GM12878 (cell line): Measurements from ENCODE around the gene C1QTNF12. TPM values are rescaled to one million over a fixed set of nuclear protein-coding genes. Genes with fewer than 3 reads are reported as not detected.

ENCODE experiments used
- ATAC-seq: fragments of 200-7000 bp; cut with Tn5 transposase; 3 replicates; pipeline ENCODE4 v1.9.1; 2020; ENCODE audit warnings: mild to moderate bottlenecking, moderate library complexity
- BruUV-seq: library from RNA; stranded (reverse); fragments of 400-500 nt; replicated peaks from 2 replicates; lab custom pipeline; 2021; lab: Mats Ljungman, UMichigan
- CTCF ChIA-PET: fragments of 300-600 bp; sonication (Branson Sonifier 250); formaldehyde crosslinking; extraction: SDS; loops from one replicate; lab custom pipeline; 2021; ENCODE audit warnings: inconsistent platforms; lab: Yijun Ruan, JAX
- POLR2A ChIA-PET: fragments of 350-600 bp; formaldehyde crosslinking; extraction: SDS; loops from one replicate; lab custom pipeline; 2021; ENCODE audit warnings: inconsistent platforms; lab: Charles Lee
- RAD21 ChIA-PET: fragments of 300-600 bp; sonication (Branson Sonifier 250); formaldehyde crosslinking; loops from one replicate; lab custom pipeline; 2023; ENCODE audit warnings: antibody characterized with exemption; ENCODE audit not compliant: unreplicated experiment; lab: Charles Lee
- SMC1A ChIA-PET: fragments of 300-600 bp; sonication (Branson Sonifier 250); formaldehyde crosslinking; loops from one replicate; lab custom pipeline; 2023; ENCODE audit not compliant: unreplicated experiment, uncharacterized antibody; lab: Charles Lee
- DNase-seq: peaks from one replicate; pipeline ENCODE4 v3.0.0-alpha.2; 2011; ENCODE audit warnings: low read depth, low spot score
- FAIRE-seq: peaks from 3 replicates; lab custom pipeline; 2011; peaks lifted over from hg19 to GRCh38; lab: Jason Lieb, UNC
- H2AFZ ChIP-seq: 2 replicates; pipeline ENCODE4 v1.6.0; 2011; ENCODE audit warnings: low read depth, low read length, control low read depth; ENCODE audit not compliant: control insufficient read depth
- H3K27ac ChIP-seq: 2 replicates; pipeline ENCODE4 v1.5.1; 2011; ENCODE audit warnings: control low read depth; ENCODE audit not compliant: control insufficient read depth, insufficient read depth
- H3K27me3 ChIP-seq, 2 experiments: replicated peaks in 1 of 2; 2 replicates each; pipeline versions ENCODE4 v1.6.0 to v1.6.1; 2011; ENCODE audit warnings: low read length in 1 of 2; ENCODE audit not compliant: control insufficient read depth in 2 of 2, insufficient read depth in 2 of 2
- H3K36me3 ChIP-seq, 2 experiments: 2 replicates each; pipeline ENCODE4 v1.5.1; 2011; ENCODE audit warnings: low read length in 1 of 2; ENCODE audit not compliant: control insufficient read depth in 2 of 2, insufficient read depth in 2 of 2
- H3K4me1 ChIP-seq: 2 replicates; pipeline ENCODE4 v1.6.1; 2011; ENCODE audit warnings: mild to moderate bottlenecking, low read length, moderate library complexity, mixed read lengths; ENCODE audit not compliant: control insufficient read depth, insufficient read depth
- H3K4me2 ChIP-seq: 2 replicates; pipeline ENCODE4 v1.6.0; 2011; ENCODE audit warnings: control low read depth; ENCODE audit not compliant: control insufficient read depth, insufficient read depth
- H3K4me3 ChIP-seq: fragments of 200-600 bp; sonication (generic); 2 replicates; pipeline ENCODE4 v1.5.1; 2016
- H3K79me2 ChIP-seq: 2 replicates; pipeline ENCODE4 v1.6.0; 2011; ENCODE audit warnings: low read length; ENCODE audit not compliant: control insufficient read depth, insufficient read depth
- H3K9ac ChIP-seq: 2 replicates; pipeline ENCODE4 v1.8.0; 2011; ENCODE audit warnings: low read length, control low read depth, mixed read lengths; ENCODE audit not compliant: control insufficient read depth, insufficient read depth
- H3K9me3 ChIP-seq: replicated peaks from 3 replicates; pipeline ENCODE4 v1.5.1; 2011; ENCODE audit warnings: mild to moderate bottlenecking, low read length; ENCODE audit not compliant: control insufficient read depth, insufficient read depth
- H4K20me1 ChIP-seq: 2 replicates; pipeline ENCODE4 v1.6.0; 2011; ENCODE audit not compliant: control insufficient read depth, insufficient read depth
- CBX3 ChIP-seq: fragments of 200-600 bp; sonication (generic); IDR thresholded peaks from 2 replicates; pipeline ENCODE4 v1.6.1; 2016; ENCODE audit warnings: low read depth, borderline replicate concordance
- CHD1 ChIP-seq: IDR thresholded peaks from 2 replicates; pipeline ENCODE4 v1.6.1; 2012; ENCODE audit warnings: low read depth, low read length, improper control_type of control experiment
- CREM ChIP-seq: IDR thresholded peaks from 2 replicates; pipeline ENCODE4 v1.6.1; 2014; ENCODE audit warnings: antibody characterized with exemption, low read depth
- EZH2 ChIP-seq: IDR thresholded peaks from 2 replicates; pipeline ENCODE4 v1.6.1; 2012; ENCODE audit warnings: low read depth, mild to moderate bottlenecking, control low read depth, inconsistent platforms, low read length, borderline replicate concordance; ENCODE audit not compliant: control insufficient read depth
- IKZF2 ChIP-seq, 2 experiments: fragments of 450-650 bp; IDR thresholded peaks; 2 replicates each; pipeline ENCODE4 v1.6.1; 2017; ENCODE audit warnings: mild to moderate bottlenecking in 2 of 2, moderate library complexity in 2 of 2
- KLF5 ChIP-seq: fragments of 450-650 bp; IDR thresholded peaks from 2 replicates; pipeline ENCODE4 v1.6.1; 2014; ENCODE audit warnings: mild to moderate bottlenecking; ENCODE audit not compliant: partially characterized antibody
- MEF2A ChIP-seq: IDR thresholded peaks from 2 replicates; pipeline ENCODE4 v1.6.1; 2011; ENCODE audit warnings: low read depth, mild to moderate bottlenecking, low read length, moderate library complexity; ENCODE audit not compliant: insufficient read depth
- RELA ChIP-seq: fragments of 450-650 bp; IDR thresholded peaks from 2 replicates; pipeline ENCODE4 v1.8.0; 2014; ENCODE audit warnings: borderline replicate concordance; ENCODE audit not compliant: partially characterized antibody
- TARDBP ChIP-seq: IDR thresholded peaks from 2 replicates; pipeline ENCODE4 v1.6.1; 2016; ENCODE audit warnings: borderline replicate concordance
- ZNF217 ChIP-seq: fragments of 450-650 bp; IDR thresholded peaks from 2 replicates; pipeline ENCODE4 v1.6.1; 2017; ENCODE audit warnings: antibody characterized with exemption, mild to moderate bottlenecking
- WGBS: methylation state at CpG from one replicate; pipeline ENCODE4 v1.1.6; 2016; ENCODE audit warnings: low lambda C conversion rate; ENCODE audit not compliant: insufficient replicate concordance, insufficient coverage; ENCODE audit errors: missing lambda C conversion rate; 5-methylcytosine and 5-hydroxymethylcytosine counted together
- in situ Hi-C: fragments of 300-500 bp; cut with MboI; formaldehyde crosslinking; loops from 9 replicates; pipeline ENCODE4 v1.14.3; 2018; ENCODE audit warnings: mixed read lengths
- intact Hi-C: fragments of 100-400 bp; cut with micrococcal nuclease; formaldehyde crosslinking; loops from one replicate; pipeline ENCODE4 v1.14.2; 2022; ENCODE audit not compliant: unreplicated experiment
- polyA plus RNA-seq, 11 experiments: library from polyadenylated mRNA; depleted of rRNA in 4 of 11; unstranded in 6 of 11; stranded (reverse) in 5 of 11; fragments of >200 nt; fragmentation: Nextera tagmentation in 4 of 11; fragmentation: Illumina TruSeq in 1 of 11; extraction: Ambion mirVana in 4 of 11; extraction: Trizol in 1 of 11; gene quantifications; 1 replicate in 1 of 11; 2 replicates in 10 of 11; pipeline versions ENCODE4 v1.2.1 to v1.2.3, GENCODE V29; 2011 to 2016; ENCODE audit warnings: inconsistent platforms in 2 of 11, missing spikeins in 2 of 11, low read depth in 1 of 11
- total RNA-seq, 4 experiments: library from RNA; depleted of rRNA in 3 of 4; stranded (reverse); fragments of >200 nt in 3 of 4; fragmentation: Illumina TruSeq in 1 of 4; extraction: Trizol in 1 of 4; gene quantifications; 2 replicates each; pipeline versions ENCODE4 v1.2.1 to v1.2.3, GENCODE V29; 2013 to 2021
- TF ChIP-seq, protein P1 (sequence below): fragments of 450-650 bp; formaldehyde crosslinking; IDR thresholded peaks from 2 replicates; pipeline ENCODE4 v1.4.0; 2020; ENCODE audit warnings: mild to moderate bottlenecking, moderate library complexity

Gene C1QTNF12
- total and polyA plus RNA-seq, 10 of the 15 experiments (the other 5 are each of a cell fraction or from before 2014, with no cell fraction given): 0.17 to 1.0 (median 0.31) TPM; not detected in 5

DNA sequence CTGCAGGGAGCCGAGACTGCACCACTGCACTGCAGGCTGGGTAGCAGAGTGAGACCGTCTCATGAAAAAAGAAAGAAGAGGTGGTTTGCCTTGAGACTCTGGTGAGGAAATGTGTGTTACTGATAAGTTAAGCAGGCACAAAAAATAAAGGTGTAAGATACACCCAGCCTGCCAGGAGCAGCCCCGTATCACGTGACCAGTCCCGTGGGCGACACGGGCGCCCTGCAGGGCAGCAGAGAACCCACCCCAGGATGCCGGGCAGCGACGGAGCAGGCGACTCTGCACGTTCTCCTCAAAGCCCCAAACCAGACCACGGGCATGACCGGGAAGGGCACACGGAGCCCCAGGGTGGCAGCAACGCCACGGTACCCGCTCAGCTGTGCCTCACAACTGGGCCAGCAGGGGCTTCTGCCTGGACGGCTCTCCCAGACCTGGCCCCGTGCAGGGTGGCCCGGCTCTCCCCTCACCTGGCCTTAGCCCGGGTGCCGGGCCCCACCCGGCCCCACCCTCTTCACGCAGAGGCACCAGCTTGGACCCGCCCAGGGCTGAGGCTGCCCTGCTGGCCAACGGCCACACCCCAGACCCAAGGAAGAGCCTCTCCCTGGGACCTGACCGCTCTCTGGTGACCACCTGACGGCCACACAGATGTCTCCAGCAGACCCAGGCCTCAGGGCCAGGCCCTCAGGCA, 24.5 kb downstream of the C1QTNF12 start:
- Histone ChIP-seq H3K79me2 (no peaks in the 10 kb centered on the region; the same call in none of the 2 replicates), H3K9me3 (no peaks in the 10 kb centered on the region; the same call in 2 of the 3 replicates), H3K27me3 (no peaks in the 10 kb centered on the region), H3K9ac (no peak overlapping the region), H3K4me1 (no peaks in the 10 kb centered on the region), H3K4me2 (no peak overlapping the region), H3K36me3 (peaks cover 6 to 49% of the 10 kb centered on the region in 2 experiments; a peak in 3 of 4 replicates), H3K27ac (no peak overlapping the region), H4K20me1 (no peaks in the 10 kb centered on the region), H2AFZ (no peak overlapping the region), H3K4me3 (no peak overlapping the region)
- TF ChIP-seq KLF5: no peak
- TF ChIP-seq CHD1: no peak
- no peak for TF ChIP-seq MEF2A
- TF ChIP-seq, protein P1, sequence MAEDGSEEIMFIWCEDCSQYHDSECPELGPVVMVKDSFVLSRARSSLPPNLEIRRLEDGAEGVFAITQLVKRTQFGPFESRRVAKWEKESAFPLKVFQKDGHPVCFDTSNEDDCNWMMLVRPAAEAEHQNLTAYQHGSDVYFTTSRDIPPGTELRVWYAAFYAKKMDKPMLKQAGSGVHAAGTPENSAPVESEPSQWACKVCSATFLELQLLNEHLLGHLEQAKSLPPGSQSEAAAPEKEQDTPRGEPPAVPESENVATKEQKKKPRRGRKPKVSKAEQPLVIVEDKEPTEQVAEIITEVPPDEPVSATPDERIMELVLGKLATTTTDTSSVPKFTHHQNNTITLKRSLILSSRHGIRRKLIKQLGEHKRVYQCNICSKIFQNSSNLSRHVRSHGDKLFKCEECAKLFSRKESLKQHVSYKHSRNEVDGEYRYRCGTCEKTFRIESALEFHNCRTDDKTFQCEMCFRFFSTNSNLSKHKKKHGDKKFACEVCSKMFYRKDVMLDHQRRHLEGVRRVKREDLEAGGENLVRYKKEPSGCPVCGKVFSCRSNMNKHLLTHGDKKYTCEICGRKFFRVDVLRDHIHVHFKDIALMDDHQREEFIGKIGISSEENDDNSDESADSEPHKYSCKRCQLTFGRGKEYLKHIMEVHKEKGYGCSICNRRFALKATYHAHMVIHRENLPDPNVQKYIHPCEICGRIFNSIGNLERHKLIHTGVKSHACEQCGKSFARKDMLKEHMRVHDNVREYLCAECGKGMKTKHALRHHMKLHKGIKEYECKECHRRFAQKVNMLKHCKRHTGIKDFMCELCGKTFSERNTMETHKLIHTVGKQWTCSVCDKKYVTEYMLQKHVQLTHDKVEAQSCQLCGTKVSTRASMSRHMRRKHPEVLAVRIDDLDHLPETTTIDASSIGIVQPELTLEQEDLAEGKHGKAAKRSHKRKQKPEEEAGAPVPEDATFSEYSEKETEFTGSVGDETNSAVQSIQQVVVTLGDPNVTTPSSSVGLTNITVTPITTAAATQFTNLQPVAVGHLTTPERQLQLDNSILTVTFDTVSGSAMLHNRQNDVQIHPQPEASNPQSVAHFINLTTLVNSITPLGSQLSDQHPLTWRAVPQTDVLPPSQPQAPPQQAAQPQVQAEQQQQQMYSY (CRISPR knock-in tag): no peak
- no peak for TF ChIP-seq TARDBP
- TF ChIP-seq IKZF2 (IDR thresholded peaks at IDR 0.05): no peak
- TF ChIP-seq CBX3: no peak
- no peak for TF ChIP-seq CREM
- TF ChIP-seq RELA: no peak
- TF ChIP-seq EZH2: no peak
- no peak for TF ChIP-seq ZNF217
- CTCF ChIA-PET: no interaction called here
- intact Hi-C loops: no loop called here
- 93% methylated on average over 19 of the region's 30 CpGs for WGBS
- SMC1A ChIA-PET: no interaction called here
- no peak for ATAC-seq
- no peak for FAIRE-seq
- in situ Hi-C loops: no loop called here
- RAD21 ChIA-PET: no interaction called here
- BruUV-seq: no TSS peak
- POLR2A ChIA-PET: interaction anchor here (0.5 to 0.6 kb wide), 2 partner anchors 40 to 173 kb away, joined by 4 to 9 read pairs; no protein-coding TSS in a partner anchor
- DNase-seq: no peak
